ENCODE measurements around the gene SLIT3.

The SLIT3 gene

GRCh38 chr5:169001394-169001793 is 299.5 kb downstream of the SLIT3 start:
- no peak overlapping the region for H3K4me3 ChIP-seq (replicated peaks; ENCODE audit: insufficient read depth, low read length)

GRCh38 chr5:168995024-168995423 is 305.9 kb downstream of the SLIT3 start:
- DNase-seq (ENCODE audit: low read depth in 1 of 2, low spot score in 1 of 2), result no peak
- H3K4me3 ChIP-seq (replicated peaks; ENCODE audit: insufficient read depth, low read length), result no peak overlapping the region
- no peaks in the 10 kb centered on the region for H3K27me3 ChIP-seq (ENCODE audit: insufficient read depth, poor library complexity, severe bottlenecking)
- no peak overlapping the region for H3K27ac ChIP-seq (replicated peaks)
- no peak for TF ChIP-seq POLR2AphosphoS5 (IDR thresholded peaks at IDR 0.05; ENCODE audit: low read depth)
- no peak for TF ChIP-seq SPI1 (IDR thresholded peaks at IDR 0.05; ENCODE audit: borderline replicate concordance, low read depth)
- no peak for TF ChIP-seq CTCF (IDR thresholded peaks at IDR 0.05; ENCODE audit: insufficient read depth, low read length)
- TF ChIP-seq REST (IDR thresholded peaks at IDR 0.05; ENCODE audit: insufficient replicate concordance, low read depth), result no peak
- no peak for TF ChIP-seq GABPA (IDR thresholded peaks at IDR 0.05; ENCODE audit: low read depth)

More at GRCh38 chr5:169001394-169001793, 299.5 kb downstream of the SLIT3 start:
- DNase-seq (ENCODE audit: low read depth in 1 of 2, low spot score in 1 of 2), result no peak
- no peak for TF ChIP-seq REST (IDR thresholded peaks at IDR 0.05; ENCODE audit: insufficient replicate concordance, low read depth)
- peaks cover 2% of the 10 kb centered on the region for H3K27me3 ChIP-seq (ENCODE audit: insufficient read depth, poor library complexity, severe bottlenecking)
- no peak overlapping the region for H3K27ac ChIP-seq (replicated peaks)

- no peak for DNase-seq (ENCODE audit: low read depth in 1 of 2, low spot score in 1 of 2)
- H3K27me3 ChIP-seq (ENCODE audit: insufficient read depth, poor library complexity, severe bottlenecking), result no peaks in the 10 kb centered on the region
- no peak for TF ChIP-seq SPI1 (IDR thresholded peaks at IDR 0.05; ENCODE audit: borderline replicate concordance, low read depth)
- TF ChIP-seq POLR2AphosphoS5 (IDR thresholded peaks at IDR 0.05; ENCODE audit: low read depth), result no peak
- no peak for TF ChIP-seq GABPA (IDR thresholded peaks at IDR 0.05; ENCODE audit: low read depth)
- no peak for TF ChIP-seq REST (IDR thresholded peaks at IDR 0.05; ENCODE audit: insufficient replicate concordance, low read depth)
These were observed 308.3 kb downstream of the SLIT3 start for GRCh38 chr5:168992687-168993086.

GRCh38 chr5:168992016-168992415 is 308.9 kb downstream of the SLIT3 start:
- DNase-seq (ENCODE audit: low read depth in 1 of 2, low spot score in 1 of 2), result no peak
- Histone ChIP-seq H3K27me3 (ENCODE audit: insufficient read depth, poor library complexity, severe bottlenecking) (no peaks in the 10 kb centered on the region), H3K4me3 (replicated peaks; ENCODE audit: insufficient read depth, low read length) (no peak overlapping the region), H3K27ac (replicated peaks) (no peak overlapping the region)
- TF ChIP-seq GABPA (IDR thresholded peaks at IDR 0.05; ENCODE audit: low read depth) (no peak), REST (IDR thresholded peaks at IDR 0.05; ENCODE audit: insufficient replicate concordance, low read depth) (no peak), SPI1 (IDR thresholded peaks at IDR 0.05; ENCODE audit: borderline replicate concordance, low read depth) (no peak), POLR2AphosphoS5 (IDR thresholded peaks at IDR 0.05; ENCODE audit: low read depth) (no peak), CTCF (IDR thresholded peaks at IDR 0.05; ENCODE audit: insufficient read depth, low read length) (no peak)

More at GRCh38 chr5:168992687-168993086, 308.3 kb downstream of the SLIT3 start:
- H3K4me3 ChIP-seq (replicated peaks; ENCODE audit: insufficient read depth, low read length), result no peak overlapping the region
- no peak overlapping the region for H3K27ac ChIP-seq (replicated peaks)
